Pancreas (tissue), 10 donors: ENCODE results near the gene FARSA. TPM values are rescaled to one million over a fixed set of nuclear protein-coding genes. Genes with fewer than 3 reads are reported as not detected.
A peak's percentile ranks its signal among the peaks of the same experiment; 100 is the strongest.

ENCODE experiments used
- ATAC-seq, 4 donors: fragments of 200-7000 bp; cut with Tn5 transposase; one replicate each; pipeline versions ENCODE4 v1.8.0 to v1.9.1; 2020; ENCODE audit warnings: mild to moderate bottlenecking in 4 of 4, moderate library complexity in 4 of 4
- DNase-seq, 6 donors: peaks; one replicate each; pipeline ENCODE4 v3.0.0-alpha.2; 2020
- FAIRE-seq: peaks from 2 replicates; lab custom pipeline; 2012; peaks lifted over from hg19 to GRCh38; lab: Jason Lieb, UNC
- H3K27ac ChIP-seq, 4 donors: fragments of 200-600 bp; sonication (generic); 1 replicate in 3 of 4; 2 replicates in 1 of 4; pipeline versions ENCODE4 v1.5.0 to v1.8.0; 2020
- H3K27me3 ChIP-seq, 4 donors: fragments of 200-600 bp; one replicate each; pipeline ENCODE4 v1.8.0; 2021
- H3K36me3 ChIP-seq, 3 donors: fragments of 200-600 bp; sonication (generic) in 1 of 3; one replicate each; pipeline versions ENCODE4 v1.5.0 to v1.8.0; 2020 to 2021
- H3K4me1 ChIP-seq, 3 donors: fragments of 200-600 bp; one replicate each; pipeline ENCODE4 v1.8.0; 2021
- H3K4me3 ChIP-seq, 4 donors: fragments of 200-600 bp; sonication (generic) in 2 of 4; one replicate each; pipeline versions ENCODE4 v1.5.0 to v1.8.0; 2020 to 2021
- H3K9me3 ChIP-seq, 4 donors: fragments of 200-600 bp; one replicate each; pipeline ENCODE4 v1.8.0; 2021
- WGBS, 2 donors: extraction: QIAGEN DNeasy Blood & Tissue Kit; methylation state at CpG; one replicate each; pipeline ENCODE4 v1.1.7; 2013; 5-methylcytosine and 5-hydroxymethylcytosine counted together
- intact Hi-C, 3 donors: fragments of 100-400 bp; cut with DNase I; formaldehyde crosslinking; loops; one replicate each; pipeline versions ENCODE4 v1.11.1 to v1.14.2; 2022
- polyA plus RNA-seq, 2 donors: library from polyadenylated mRNA; stranded (reverse); fragments of 200-250 nt; gene quantifications; one replicate each; pipeline ENCODE4 v1.2.3, GENCODE V29; 2013
- total RNA-seq, 6 donors: library from RNA; stranded (reverse); fragmentation: NEBNext Ultra II Directional in 4 of 6; extraction: Animal tissue kit (Norgen Biotek cat#: 25700) in 4 of 6; gene quantifications; one replicate each; pipeline versions ENCODE4 v1.2.1 to v1.2.4, GENCODE V29; 2021 to 2023
- TF ChIP-seq, protein P1 (sequence below), 4 donors: fragments of 200-600 bp; sonication (generic) in 3 of 4; IDR thresholded peaks; one replicate each; pipeline versions ENCODE4 v1.5.0 to v1.8.0; 2021; ENCODE audit warnings: antibody characterized with exemption in 4 of 4
- donor health status: healthy with polysubstance abuse.
- donor health status: DM: no; HTN: no; CAD: no; lungs with moderate emphysema.
- donor health status: DM: no; HTN: no; CAD: no.
- donor health status: control.
- donor health status: control.
- donor health status: Bipolar disorder and iron deficiency.
- donor health status: DM: yes; HTN: yes; CAD: no.
- donor health status: DM: no; HTN: no; CAD: no.
- donor health status: DM: no; HTN: no; CAD: no.
- donor health status: DM: yes; HTN: yes; CAD: no.

Gene FARSA
- total and polyA plus RNA-seq, 8 donors: 19.4 to 46.0 (median 30.2) TPM

DNA sequence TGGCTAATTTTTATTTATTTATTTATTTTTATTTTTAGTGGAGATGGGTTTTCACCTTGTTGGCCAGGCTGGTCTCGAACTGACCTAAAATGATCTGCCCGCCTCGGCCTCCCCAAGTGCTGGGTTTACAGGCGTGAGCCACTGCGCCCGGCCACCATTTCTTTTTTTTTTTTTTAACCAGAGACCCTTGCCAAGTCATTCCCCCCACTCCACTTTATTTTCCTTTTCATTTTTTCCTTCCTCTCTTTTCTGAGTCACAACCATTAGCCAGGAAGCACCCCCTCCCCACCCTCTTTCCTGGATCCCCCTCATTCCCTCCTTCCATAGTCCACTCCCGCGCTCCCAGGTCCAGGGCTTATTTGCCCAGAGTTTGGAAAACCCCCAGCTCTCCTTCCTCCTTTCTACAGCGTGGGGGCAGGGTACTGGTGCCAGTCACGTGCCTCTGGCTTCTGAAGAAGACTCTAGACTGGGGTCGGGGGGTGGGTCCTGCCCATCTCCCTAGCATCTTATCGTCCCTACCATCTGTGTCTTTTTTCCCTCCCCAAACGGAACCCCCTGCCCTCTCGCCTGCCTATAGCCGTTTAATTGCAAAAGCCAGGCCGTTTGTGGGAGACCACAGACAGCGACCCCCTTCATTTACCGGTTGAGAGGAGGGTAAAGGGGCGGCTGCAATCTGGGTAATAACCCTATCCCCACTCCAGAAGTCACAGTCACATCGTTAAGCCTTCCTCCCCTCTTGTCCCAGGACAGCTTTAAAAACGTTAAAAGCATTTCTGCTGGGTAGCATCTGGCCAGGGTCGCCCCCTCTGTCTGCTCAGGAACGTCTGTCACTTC lies 3.8 kb upstream of the FARSA start:
- Histone ChIP-seq H3K36me3 (peaks cover 6 to 23% (median 15%) of the 10 kb centered on the region in 3 donors), H3K27ac (peak overlapping the region in 2 of 4 donors; percentile 37 to 73), H3K4me1 (peaks cover 18 to 24% (median 21%) of the 10 kb centered on the region in 3 donors), H3K27me3 (no peaks in the 10 kb centered on the region), H3K9me3 (no peaks in the 10 kb centered on the region), H3K4me3 (peak overlapping the region in 3 of 4 donors; percentile 26 to 80 (median 76))
- TF ChIP-seq, protein P1, sequence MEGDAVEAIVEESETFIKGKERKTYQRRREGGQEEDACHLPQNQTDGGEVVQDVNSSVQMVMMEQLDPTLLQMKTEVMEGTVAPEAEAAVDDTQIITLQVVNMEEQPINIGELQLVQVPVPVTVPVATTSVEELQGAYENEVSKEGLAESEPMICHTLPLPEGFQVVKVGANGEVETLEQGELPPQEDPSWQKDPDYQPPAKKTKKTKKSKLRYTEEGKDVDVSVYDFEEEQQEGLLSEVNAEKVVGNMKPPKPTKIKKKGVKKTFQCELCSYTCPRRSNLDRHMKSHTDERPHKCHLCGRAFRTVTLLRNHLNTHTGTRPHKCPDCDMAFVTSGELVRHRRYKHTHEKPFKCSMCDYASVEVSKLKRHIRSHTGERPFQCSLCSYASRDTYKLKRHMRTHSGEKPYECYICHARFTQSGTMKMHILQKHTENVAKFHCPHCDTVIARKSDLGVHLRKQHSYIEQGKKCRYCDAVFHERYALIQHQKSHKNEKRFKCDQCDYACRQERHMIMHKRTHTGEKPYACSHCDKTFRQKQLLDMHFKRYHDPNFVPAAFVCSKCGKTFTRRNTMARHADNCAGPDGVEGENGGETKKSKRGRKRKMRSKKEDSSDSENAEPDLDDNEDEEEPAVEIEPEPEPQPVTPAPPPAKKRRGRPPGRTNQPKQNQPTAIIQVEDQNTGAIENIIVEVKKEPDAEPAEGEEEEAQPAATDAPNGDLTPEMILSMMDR (IDR thresholded peaks at IDR 0.05): no peak
- ATAC-seq: no peak
- intact Hi-C loops: no loop called here
- no peak for FAIRE-seq
- WGBS, 2 donors: 26% methylated on average over 23 of the region's 23 CpGs
- DNase-seq: peak in 1 of 6 donors; percentile 59

DNA sequence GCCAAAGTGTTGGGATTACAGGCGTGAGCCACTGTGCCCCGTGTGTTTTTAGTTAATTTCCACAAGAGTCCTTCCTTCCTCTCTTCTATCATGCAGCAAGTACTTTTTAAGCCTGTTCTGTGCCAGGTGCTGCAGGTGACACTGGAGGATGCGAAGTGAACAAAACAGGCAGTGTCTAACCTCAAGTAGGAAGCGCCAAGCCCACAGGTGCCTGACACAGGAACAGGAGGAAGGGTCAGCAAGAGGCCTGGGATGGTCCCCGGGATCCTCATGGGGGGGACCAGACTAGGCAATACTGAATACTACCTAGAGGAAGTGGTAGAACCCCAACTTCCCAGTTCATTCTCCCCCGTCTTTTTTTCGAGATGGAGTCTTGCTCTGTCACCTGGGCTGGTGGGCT lies 3.1 kb upstream of the FARSA start:
- intact Hi-C loops: no loop called here
- peaks cover 18 to 21% (median 20%) of the 10 kb centered on the region in 3 donors for H3K4me1 ChIP-seq
- H3K9me3 ChIP-seq: no peaks in the 10 kb centered on the region
- no peak for DNase-seq
- FAIRE-seq: no peak
- WGBS, 2 donors: 74 to 77% methylated on average over 7 of the region's 7 CpGs
- ATAC-seq: no peak
- no peak overlapping the region for H3K27ac ChIP-seq
- H3K36me3 ChIP-seq: peaks cover 6 to 16% (median 11%) of the 10 kb centered on the region in 3 donors
- no peak overlapping the region for H3K4me3 ChIP-seq
- TF ChIP-seq, protein P1 (IDR thresholded peaks at IDR 0.05): no peak
- no peaks in the 10 kb centered on the region for H3K27me3 ChIP-seq

DNA sequence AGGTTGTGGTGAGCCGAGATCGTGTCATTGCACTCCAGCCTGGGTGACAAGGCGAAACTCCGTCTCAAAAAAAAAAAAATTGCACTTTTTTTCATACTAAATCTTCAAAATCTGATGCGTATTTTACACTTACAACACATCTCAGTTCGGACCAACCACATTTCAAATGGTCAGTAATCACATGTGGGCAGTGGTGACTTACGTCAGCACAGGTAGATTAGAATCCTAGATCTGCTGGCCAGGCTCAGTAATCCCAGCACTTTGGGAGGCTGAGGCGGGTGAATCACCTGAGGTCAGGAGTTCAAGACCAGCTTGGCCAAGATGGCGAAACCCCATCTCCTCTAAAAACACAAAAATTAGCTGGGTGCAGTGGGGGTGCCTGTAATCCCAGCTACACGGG lies 1.6 kb upstream of the FARSA start:
- Histone ChIP-seq H3K4me1 (peaks cover 7 to 18% (median 13%) of the 10 kb centered on the region in 3 donors), H3K27ac (no peak overlapping the region), H3K4me3 (no peak overlapping the region), H3K9me3 (no peaks in the 10 kb centered on the region), H3K27me3 (no peaks in the 10 kb centered on the region), H3K36me3 (peaks cover 0 to 4% (median 2%) of the 10 kb centered on the region in 3 donors)
- FAIRE-seq: no peak
- TF ChIP-seq, protein P1 (IDR thresholded peaks at IDR 0.05): no peak
- WGBS, 2 donors: 89% methylated on average over 10 of the region's 10 CpGs
- DNase-seq: no peak
- intact Hi-C loops: no loop called here
- ATAC-seq: no peak

DNA sequence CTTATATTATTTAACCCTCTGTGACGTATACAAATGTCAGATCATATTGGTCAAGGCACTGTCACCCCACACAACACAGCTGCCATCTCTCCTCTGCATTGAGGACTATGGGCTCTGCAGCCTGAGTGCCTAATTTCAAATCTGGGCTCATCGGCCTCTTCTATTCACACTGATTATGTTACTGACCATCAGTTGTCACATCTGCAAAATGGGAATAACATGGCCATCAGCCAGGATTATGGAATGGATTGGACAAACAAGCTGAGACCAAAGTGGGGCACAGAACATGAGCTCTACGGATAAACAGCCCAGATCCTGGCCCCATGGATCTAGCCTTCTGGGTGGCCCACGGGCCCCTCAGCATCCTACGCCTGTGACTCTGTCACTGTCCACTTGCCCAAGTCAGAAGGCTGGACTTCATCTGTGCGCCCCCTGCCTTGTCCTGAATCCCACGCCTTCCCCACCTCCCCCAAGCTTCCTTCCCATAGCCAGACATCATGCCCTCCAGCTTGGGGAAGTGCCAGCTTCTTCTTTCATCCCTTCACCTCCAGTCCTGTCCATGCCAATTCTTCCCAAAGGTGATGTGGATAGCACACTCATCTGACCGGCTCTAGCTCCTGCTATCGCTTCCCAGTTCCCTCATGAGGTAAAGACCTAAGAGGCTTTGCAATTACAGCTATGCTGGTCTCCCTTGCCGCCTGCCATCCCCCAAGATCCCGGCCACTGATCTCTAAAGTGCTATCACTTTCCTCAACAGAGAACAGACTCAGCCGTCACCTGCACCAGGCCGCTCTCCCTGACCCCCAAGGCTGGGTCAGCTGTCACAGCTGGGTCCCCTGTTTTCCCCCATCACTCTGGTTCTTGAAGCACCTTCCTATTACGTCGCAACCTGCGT lies 872 bp downstream of the FARSA start:
- Histone ChIP-seq H3K4me3 (peak overlapping the region; percentile 60 to 85 (median 78)), H3K27ac (peak overlapping the region in 3 of 4 donors; percentile 40 to 65 (median 59)), H3K27me3 (no peaks in the 10 kb centered on the region), H3K4me1 (peaks cover 3 to 11% (median 7%) of the 10 kb centered on the region in 3 donors), H3K36me3 (peaks cover 0 to 16% (median 8%) of the 10 kb centered on the region in 3 donors), H3K9me3 (no peaks in the 10 kb centered on the region)
- WGBS, 2 donors: 19 to 22% methylated on average over 16 of the region's 16 CpGs
- intact Hi-C loops: no loop called here
- ATAC-seq: peak in 3 of 4 donors; percentile 2 to 5 (median 3)
- peak in 1 of 6 donors; percentile 11 for DNase-seq
- TF ChIP-seq, protein P1 (IDR thresholded peaks at IDR 0.05): no peak
- FAIRE-seq: no peak
